CD14-positive monocyte (primary cell): ENCODE data around the gene GRID1. TPM values are rescaled to one million over a fixed set of nuclear protein-coding genes. Genes with fewer than 3 reads are reported as not detected.

Experiments
- DNase-seq, 3 donors: peaks; one replicate each; pipeline ENCODE4 v3.0.0-alpha.2; 2011 to 2022
- H2AFZ ChIP-seq: 2 replicates; pipeline ENCODE4 v1.6.0; 2012; ENCODE audit warnings: mild to moderate bottlenecking, low read depth, low read length, inconsistent platforms; ENCODE audit not compliant: insufficient read depth, poor library complexity, severe bottlenecking
- H3K27ac ChIP-seq, 2 donors: 1 replicate in 1 of 2; 2 replicates in 1 of 2; pipeline ENCODE4 v1.5.1; 2012 to 2013; ENCODE audit warnings: low read length in 2 of 2, control low read depth in 1 of 2, inconsistent platforms in 1 of 2, low read depth in 1 of 2, mild to moderate bottlenecking in 1 of 2
- H3K27me3 ChIP-seq, 2 donors: one replicate each; pipeline versions ENCODE4 v1.6.0 to v1.6.1; 2011 to 2013; ENCODE audit warnings: low read length in 2 of 2; ENCODE audit not compliant: control insufficient read depth in 2 of 2, insufficient read depth in 2 of 2
- H3K36me3 ChIP-seq, 2 donors: replicated peaks in 1 of 2; 1 replicate in 1 of 2; 2 replicates in 1 of 2; pipeline versions ENCODE4 v1.5.1 to v1.6.1; 2012 to 2013; ENCODE audit warnings: low read length in 2 of 2, control low read depth in 1 of 2, inconsistent platforms in 1 of 2, mild to moderate bottlenecking in 1 of 2; ENCODE audit not compliant: insufficient read depth in 2 of 2, control insufficient read depth in 1 of 2
- H3K4me1 ChIP-seq, 2 donors: 1 replicate in 1 of 2; 2 replicates in 1 of 2; pipeline versions ENCODE4 v1.5.1 to v1.6.1; 2012 to 2013; ENCODE audit warnings: low read length in 2 of 2, control low read depth in 1 of 2, inconsistent platforms in 1 of 2, mild to moderate bottlenecking in 1 of 2, moderate library complexity in 1 of 2; ENCODE audit not compliant: insufficient read depth in 2 of 2, control insufficient read depth in 1 of 2
- H3K4me2 ChIP-seq: replicated peaks from 2 replicates; pipeline ENCODE3; 2012; ENCODE audit warnings: low read length, moderate library complexity, mild to moderate bottlenecking; ENCODE audit not compliant: poor library complexity, severe bottlenecking; ENCODE audit errors: extremely low read depth
- H3K4me3 ChIP-seq, 3 experiments: fragments of 200-600 bp in 1 of 3; sonication (generic) in 1 of 3; replicated peaks in 1 of 3; 1 replicate in 2 of 3; 2 replicates in 1 of 3; pipeline ENCODE4 v1.5.1; 2011 to 2013; ENCODE audit warnings: low read length in 3 of 3, mild to moderate bottlenecking in 3 of 3, control low read depth in 2 of 3, low read depth in 2 of 3, inconsistent platforms in 1 of 3, moderate library complexity in 1 of 3
- H3K79me2 ChIP-seq: 2 replicates; pipeline ENCODE4 v1.6.0; 2012; ENCODE audit warnings: mild to moderate bottlenecking, control low read depth, inconsistent platforms, low read length, moderate library complexity; ENCODE audit not compliant: insufficient read depth
- H3K9ac ChIP-seq: 2 replicates; pipeline ENCODE4 v1.6.0; 2017; ENCODE audit warnings: low read length, mild to moderate bottlenecking; ENCODE audit not compliant: insufficient read depth, poor library complexity, severe bottlenecking
- H3K9me3 ChIP-seq, 2 donors: replicated peaks in 1 of 2; 1 replicate in 1 of 2; 2 replicates in 1 of 2; pipeline versions ENCODE4 v1.5.1 to v1.6.1; 2012 to 2013; ENCODE audit warnings: low read length in 2 of 2, control low read depth in 1 of 2; ENCODE audit not compliant: control insufficient read depth in 1 of 2, insufficient read depth in 1 of 2
- H4K20me1 ChIP-seq: 2 replicates; pipeline ENCODE4 v1.6.0; 2012; ENCODE audit warnings: mild to moderate bottlenecking, low read length, control low read depth, moderate library complexity; ENCODE audit not compliant: insufficient read depth
- H3K27ac Mint-ChIP-seq, 7 donors: one replicate each; pipeline ENCODE4 v1.8.0; 2020; ENCODE audit warnings: mild to moderate bottlenecking in 7 of 7, mixed read lengths in 7 of 7, moderate library complexity in 6 of 7, inconsistent platforms in 2 of 7
- H3K27me3 Mint-ChIP-seq, 3 donors: one replicate each; pipeline ENCODE4 v1.8.0; 2021 to 2022; ENCODE audit warnings: low read depth in 3 of 3, mild to moderate bottlenecking in 3 of 3, mixed read lengths in 3 of 3, moderate library complexity in 3 of 3, inconsistent platforms in 1 of 3
- H3K36me3 Mint-ChIP-seq, 2 donors: one replicate each; pipeline ENCODE4 v1.8.0; 2020; ENCODE audit warnings: mixed read lengths in 2 of 2, inconsistent platforms in 1 of 2, mild to moderate bottlenecking in 1 of 2
- H3K4me1 Mint-ChIP-seq: one replicate; pipeline ENCODE4 v1.8.0; 2020; ENCODE audit warnings: mild to moderate bottlenecking, mixed read lengths
- H3K4me3 Mint-ChIP-seq, 2 donors: one replicate each; pipeline ENCODE4 v1.8.0; 2020; ENCODE audit warnings: mild to moderate bottlenecking in 2 of 2, mixed read lengths in 2 of 2, moderate library complexity in 1 of 2
- H3K9me3 Mint-ChIP-seq, 7 donors: one replicate each; pipeline ENCODE4 v1.8.0; 2020 to 2022; ENCODE audit warnings: mixed read lengths in 7 of 7, mild to moderate bottlenecking in 6 of 7, moderate library complexity in 6 of 7, inconsistent platforms in 2 of 7
- WGBS: methylation state at CpG from one replicate; pipeline ENCODE4 v1.1.5; 2013; ENCODE audit warnings: missing lambda C conversion rate; ENCODE audit not compliant: insufficient coverage; 5-methylcytosine and 5-hydroxymethylcytosine counted together
- intact Hi-C, 2 donors: fragments of 100-400 bp; cut with micrococcal nuclease; formaldehyde crosslinking; loops; one replicate each; pipeline versions ENCODE4 v1.15.0 to v1.15.1; 2023
- polyA plus RNA-seq, 3 donors: library from polyadenylated mRNA; depleted of rRNA in 1 of 3; unstranded in 2 of 3; stranded (reverse) in 1 of 3; fragments of 300-500 nt in 2 of 3; fragments of >200 nt in 1 of 3; fragmentation: Illumina TruSeq in 2 of 3; gene quantifications; 1 replicate in 2 of 3; 2 replicates in 1 of 3; pipeline ENCODE4 v1.2.3, GENCODE V29; 2012 to 2021
- TF ChIP-seq, protein P1 (sequence below): fragments of 200-600 bp; IDR thresholded peaks from one replicate; pipeline ENCODE4 v1.8.0; 2022; ENCODE audit warnings: antibody characterized with exemption, mild to moderate bottlenecking

GRID1 gene
- polyA plus RNA-seq, 3 donors, result not detected

DNA sequence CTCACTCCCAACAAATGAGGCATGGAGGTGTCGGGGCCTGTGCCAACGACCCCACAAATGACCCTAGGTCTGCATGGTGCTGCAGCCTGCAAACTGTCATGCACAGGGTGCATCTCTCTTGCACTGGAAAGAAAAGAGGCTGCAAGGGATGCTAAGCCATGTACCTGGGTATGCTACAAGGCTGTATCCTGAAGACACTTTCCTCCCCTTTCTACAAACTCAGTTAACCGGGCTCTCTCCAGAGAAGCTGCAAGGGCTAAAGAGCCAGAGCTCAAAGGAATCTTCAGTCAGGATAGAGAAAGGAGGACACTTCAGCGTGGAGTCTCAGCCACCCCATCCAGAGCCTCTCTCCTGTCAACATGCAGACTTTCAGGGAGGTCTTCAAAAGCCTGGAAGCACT lies 449.0 kb downstream of the GRID1 start:
- H3K4me1 Mint-ChIP-seq, result no peaks in the 10 kb centered on the region

DNA sequence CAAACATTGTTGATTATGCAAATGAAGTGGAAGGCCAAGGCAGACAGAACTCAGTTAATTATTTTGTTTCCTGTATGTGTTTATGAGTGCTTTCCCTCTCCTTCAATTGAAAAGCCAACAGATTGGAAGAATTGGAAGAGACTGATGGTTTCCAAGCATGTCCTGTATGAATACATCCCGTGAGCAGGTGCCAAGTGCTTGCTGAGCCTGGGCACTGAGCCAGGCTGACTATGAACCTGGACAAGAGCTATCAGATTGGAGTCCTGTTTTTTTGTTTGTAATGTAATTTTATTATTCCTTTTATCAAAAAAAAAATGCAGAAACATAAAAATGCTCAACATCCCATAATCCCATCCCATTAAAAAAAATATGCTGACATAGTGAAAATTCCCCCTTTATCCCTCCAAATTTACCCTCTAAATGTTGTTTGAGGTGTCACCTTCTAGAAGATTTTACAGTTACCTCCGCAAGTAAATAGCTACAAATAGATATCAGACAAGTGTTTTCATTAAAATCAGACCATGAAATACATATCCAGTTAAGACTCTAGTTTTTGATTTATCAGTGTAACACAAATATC lies 449.5 kb downstream of the GRID1 start:
- Histone ChIP-seq H3K36me3 (no peaks in the 10 kb centered on the region), H3K4me3 (no peak overlapping the region), H2AFZ (no peak overlapping the region), H3K27ac (no peak overlapping the region), H3K4me1 (no peaks in the 10 kb centered on the region), H3K9me3 (no peaks in the 10 kb centered on the region), H3K9ac (no peak overlapping the region), H3K27me3 (no peaks in the 10 kb centered on the region), H3K79me2 (no peaks in the 10 kb centered on the region), H4K20me1 (no peaks in the 10 kb centered on the region), H3K4me2 (no peak overlapping the region)
- no peak overlapping the region for H3K4me3 Mint-ChIP-seq
- intact Hi-C loops, result no loop called here
- TF ChIP-seq, protein P1, sequence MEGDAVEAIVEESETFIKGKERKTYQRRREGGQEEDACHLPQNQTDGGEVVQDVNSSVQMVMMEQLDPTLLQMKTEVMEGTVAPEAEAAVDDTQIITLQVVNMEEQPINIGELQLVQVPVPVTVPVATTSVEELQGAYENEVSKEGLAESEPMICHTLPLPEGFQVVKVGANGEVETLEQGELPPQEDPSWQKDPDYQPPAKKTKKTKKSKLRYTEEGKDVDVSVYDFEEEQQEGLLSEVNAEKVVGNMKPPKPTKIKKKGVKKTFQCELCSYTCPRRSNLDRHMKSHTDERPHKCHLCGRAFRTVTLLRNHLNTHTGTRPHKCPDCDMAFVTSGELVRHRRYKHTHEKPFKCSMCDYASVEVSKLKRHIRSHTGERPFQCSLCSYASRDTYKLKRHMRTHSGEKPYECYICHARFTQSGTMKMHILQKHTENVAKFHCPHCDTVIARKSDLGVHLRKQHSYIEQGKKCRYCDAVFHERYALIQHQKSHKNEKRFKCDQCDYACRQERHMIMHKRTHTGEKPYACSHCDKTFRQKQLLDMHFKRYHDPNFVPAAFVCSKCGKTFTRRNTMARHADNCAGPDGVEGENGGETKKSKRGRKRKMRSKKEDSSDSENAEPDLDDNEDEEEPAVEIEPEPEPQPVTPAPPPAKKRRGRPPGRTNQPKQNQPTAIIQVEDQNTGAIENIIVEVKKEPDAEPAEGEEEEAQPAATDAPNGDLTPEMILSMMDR, result no peak
- H3K27ac Mint-ChIP-seq, result no peak overlapping the region
- no peaks in the 10 kb centered on the region for H3K4me1 Mint-ChIP-seq
- no peaks in the 10 kb centered on the region for H3K9me3 Mint-ChIP-seq
- WGBS, result no CpG with 5 or more reads among the region's 2 CpGs
- H3K36me3 Mint-ChIP-seq, result no peaks in the 10 kb centered on the region
- peaks cover 0 to 2% (median 2%) of the 10 kb centered on the region in 3 donors for H3K27me3 Mint-ChIP-seq
- DNase-seq, result no peak

More for the DNA sequence above, 449.0 kb downstream of the GRID1 start:
- H2AFZ ChIP-seq, result no peak overlapping the region
- intact Hi-C loops, result no loop called here
- DNase-seq, result no peak
- Mint-ChIP-seq H3K27ac (no peak overlapping the region), H3K36me3 (no peaks in the 10 kb centered on the region), H3K27me3 (peaks cover 0 to 2% (median 0%) of the 10 kb centered on the region in 3 donors), H3K4me3 (no peak overlapping the region), H3K9me3 (no peaks in the 10 kb centered on the region)
- no peak overlapping the region for H3K27ac ChIP-seq
- H3K9me3 ChIP-seq, result no peaks in the 10 kb centered on the region
- 100% methylated on average over 2 of the region's 4 CpGs for WGBS
- no peaks in the 10 kb centered on the region for H4K20me1 ChIP-seq
- H3K79me2 ChIP-seq, result no peaks in the 10 kb centered on the region
- H3K9ac ChIP-seq, result no peak overlapping the region
- H3K4me1 ChIP-seq, result no peaks in the 10 kb centered on the region
- TF ChIP-seq, protein P1, result no peak
- no peak overlapping the region for H3K4me2 ChIP-seq
- no peaks in the 10 kb centered on the region for H3K36me3 ChIP-seq
- no peaks in the 10 kb centered on the region for H3K27me3 ChIP-seq
- no peak overlapping the region for H3K4me3 ChIP-seq
